Measurements from ENCODE around the gene LRRC2.

DNA sequence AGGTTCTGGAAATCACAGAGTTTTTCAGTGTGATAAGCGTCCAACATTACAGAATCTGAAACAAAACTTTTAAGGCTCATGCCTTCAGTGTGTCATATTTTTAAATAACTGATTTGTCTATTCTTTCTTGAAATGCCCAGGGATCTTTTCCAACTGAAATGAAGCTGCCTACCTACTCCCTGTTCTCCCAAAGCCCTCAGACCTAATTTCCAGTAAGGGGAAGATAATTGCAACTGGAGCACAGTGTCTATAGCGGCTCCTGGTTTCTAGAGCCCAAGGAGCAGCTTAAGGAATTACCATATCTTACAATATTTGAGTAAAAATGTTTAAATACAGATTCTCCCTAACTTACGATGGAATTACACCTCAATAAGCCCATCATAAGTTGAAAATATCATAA is 33.0 kb downstream of the LRRC2 start:
- TF ChIP-seq, protein P1, sequence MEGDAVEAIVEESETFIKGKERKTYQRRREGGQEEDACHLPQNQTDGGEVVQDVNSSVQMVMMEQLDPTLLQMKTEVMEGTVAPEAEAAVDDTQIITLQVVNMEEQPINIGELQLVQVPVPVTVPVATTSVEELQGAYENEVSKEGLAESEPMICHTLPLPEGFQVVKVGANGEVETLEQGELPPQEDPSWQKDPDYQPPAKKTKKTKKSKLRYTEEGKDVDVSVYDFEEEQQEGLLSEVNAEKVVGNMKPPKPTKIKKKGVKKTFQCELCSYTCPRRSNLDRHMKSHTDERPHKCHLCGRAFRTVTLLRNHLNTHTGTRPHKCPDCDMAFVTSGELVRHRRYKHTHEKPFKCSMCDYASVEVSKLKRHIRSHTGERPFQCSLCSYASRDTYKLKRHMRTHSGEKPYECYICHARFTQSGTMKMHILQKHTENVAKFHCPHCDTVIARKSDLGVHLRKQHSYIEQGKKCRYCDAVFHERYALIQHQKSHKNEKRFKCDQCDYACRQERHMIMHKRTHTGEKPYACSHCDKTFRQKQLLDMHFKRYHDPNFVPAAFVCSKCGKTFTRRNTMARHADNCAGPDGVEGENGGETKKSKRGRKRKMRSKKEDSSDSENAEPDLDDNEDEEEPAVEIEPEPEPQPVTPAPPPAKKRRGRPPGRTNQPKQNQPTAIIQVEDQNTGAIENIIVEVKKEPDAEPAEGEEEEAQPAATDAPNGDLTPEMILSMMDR (IDR thresholded peaks at IDR 0.05), result no peak
- TF ChIP-seq, protein P2, sequence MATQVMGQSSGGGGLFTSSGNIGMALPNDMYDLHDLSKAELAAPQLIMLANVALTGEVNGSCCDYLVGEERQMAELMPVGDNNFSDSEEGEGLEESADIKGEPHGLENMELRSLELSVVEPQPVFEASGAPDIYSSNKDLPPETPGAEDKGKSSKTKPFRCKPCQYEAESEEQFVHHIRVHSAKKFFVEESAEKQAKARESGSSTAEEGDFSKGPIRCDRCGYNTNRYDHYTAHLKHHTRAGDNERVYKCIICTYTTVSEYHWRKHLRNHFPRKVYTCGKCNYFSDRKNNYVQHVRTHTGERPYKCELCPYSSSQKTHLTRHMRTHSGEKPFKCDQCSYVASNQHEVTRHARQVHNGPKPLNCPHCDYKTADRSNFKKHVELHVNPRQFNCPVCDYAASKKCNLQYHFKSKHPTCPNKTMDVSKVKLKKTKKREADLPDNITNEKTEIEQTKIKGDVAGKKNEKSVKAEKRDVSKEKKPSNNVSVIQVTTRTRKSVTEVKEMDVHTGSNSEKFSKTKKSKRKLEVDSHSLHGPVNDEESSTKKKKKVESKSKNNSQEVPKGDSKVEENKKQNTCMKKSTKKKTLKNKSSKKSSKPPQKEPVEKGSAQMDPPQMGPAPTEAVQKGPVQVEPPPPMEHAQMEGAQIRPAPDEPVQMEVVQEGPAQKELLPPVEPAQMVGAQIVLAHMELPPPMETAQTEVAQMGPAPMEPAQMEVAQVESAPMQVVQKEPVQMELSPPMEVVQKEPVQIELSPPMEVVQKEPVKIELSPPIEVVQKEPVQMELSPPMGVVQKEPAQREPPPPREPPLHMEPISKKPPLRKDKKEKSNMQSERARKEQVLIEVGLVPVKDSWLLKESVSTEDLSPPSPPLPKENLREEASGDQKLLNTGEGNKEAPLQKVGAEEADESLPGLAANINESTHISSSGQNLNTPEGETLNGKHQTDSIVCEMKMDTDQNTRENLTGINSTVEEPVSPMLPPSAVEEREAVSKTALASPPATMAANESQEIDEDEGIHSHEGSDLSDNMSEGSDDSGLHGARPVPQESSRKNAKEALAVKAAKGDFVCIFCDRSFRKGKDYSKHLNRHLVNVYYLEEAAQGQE (IDR thresholded peaks at IDR 0.05; ENCODE audit: insufficient read depth in 1 of 2, low read depth in 2 of 2, low read length in 1 of 2), result no peak
- TF ChIP-seq POLR2AphosphoS5 (IDR thresholded peaks at IDR 0.05; ENCODE audit: low read depth, low read length) (no peak), SIN3A (IDR thresholded peaks at IDR 0.05; ENCODE audit: borderline replicate concordance, insufficient read depth, low read depth, low read length) (no peak)

Data from Panc1 (cell line).